ENCODE data around the gene TMEM240.
"Not testable (repeated sequence)": the region's sequence is repeated elsewhere in the genome, so short reads cannot be mapped to it uniquely, and the experiment has no call there.

DNA sequence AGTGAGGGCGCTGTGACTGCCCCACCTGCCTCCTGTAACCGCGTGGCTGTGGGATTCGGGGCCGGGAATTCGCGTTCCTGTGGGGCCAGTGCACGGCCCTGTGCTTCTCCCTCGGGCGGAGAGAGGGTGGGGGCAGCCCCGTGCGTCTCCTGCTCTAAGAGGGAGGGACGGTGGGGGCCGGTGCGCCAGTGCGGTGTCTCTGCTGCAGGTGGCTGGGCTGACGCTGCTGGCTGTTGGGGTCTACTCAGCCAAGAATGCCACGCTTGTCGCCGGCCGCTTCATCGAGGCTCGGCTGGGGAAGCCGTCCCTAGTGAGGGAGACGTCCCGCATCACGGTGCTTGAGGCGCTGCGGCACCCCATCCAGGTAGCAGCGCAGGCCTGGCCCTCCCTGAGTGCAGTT lies 17.9 kb downstream of the TMEM240 start:
- not testable (repeated sequence) for TF ChIP-seq POLR2A (IDR thresholded peaks at IDR 0.05)
- TF ChIP-seq, protein P1, sequence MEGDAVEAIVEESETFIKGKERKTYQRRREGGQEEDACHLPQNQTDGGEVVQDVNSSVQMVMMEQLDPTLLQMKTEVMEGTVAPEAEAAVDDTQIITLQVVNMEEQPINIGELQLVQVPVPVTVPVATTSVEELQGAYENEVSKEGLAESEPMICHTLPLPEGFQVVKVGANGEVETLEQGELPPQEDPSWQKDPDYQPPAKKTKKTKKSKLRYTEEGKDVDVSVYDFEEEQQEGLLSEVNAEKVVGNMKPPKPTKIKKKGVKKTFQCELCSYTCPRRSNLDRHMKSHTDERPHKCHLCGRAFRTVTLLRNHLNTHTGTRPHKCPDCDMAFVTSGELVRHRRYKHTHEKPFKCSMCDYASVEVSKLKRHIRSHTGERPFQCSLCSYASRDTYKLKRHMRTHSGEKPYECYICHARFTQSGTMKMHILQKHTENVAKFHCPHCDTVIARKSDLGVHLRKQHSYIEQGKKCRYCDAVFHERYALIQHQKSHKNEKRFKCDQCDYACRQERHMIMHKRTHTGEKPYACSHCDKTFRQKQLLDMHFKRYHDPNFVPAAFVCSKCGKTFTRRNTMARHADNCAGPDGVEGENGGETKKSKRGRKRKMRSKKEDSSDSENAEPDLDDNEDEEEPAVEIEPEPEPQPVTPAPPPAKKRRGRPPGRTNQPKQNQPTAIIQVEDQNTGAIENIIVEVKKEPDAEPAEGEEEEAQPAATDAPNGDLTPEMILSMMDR (IDR thresholded peaks at IDR 0.05), result not testable (repeated sequence)
